HTR-8/SVneo (cell line): ENCODE data around the gene RUBCNL.
"Not testable (repeated sequence)": the region's sequence is repeated elsewhere in the genome, so short reads cannot be mapped to it uniquely, and the experiment has no call there.

Experiments
- DNase-seq: peaks from one replicate; pipeline ENCODE4 v3.0.0; 2011; ENCODE audit warnings: low spot score, mixed read lengths; ENCODE audit not compliant: insufficient read length
- FAIRE-seq: peaks from 2 replicates; lab custom pipeline; 2011; peaks lifted over from hg19 to GRCh38; lab: Jason Lieb, UNC

The RUBCNL gene

GRCh38 chr13:46387064-46387851 lies at the start of gene RUBCNL:
RUBCNL (minus strand) TSS chr13:46387252; CDS start chr13:46372475, 14,777 bp downstream.
- DNase-seq (peak; percentile 33), FAIRE-seq (no peak)

- not testable (repeated sequence) for FAIRE-seq, DNase-seq
These were observed 42.5 kb upstream of the RUBCNL start for GRCh38 chr13:46429558-46429957.

GRCh38 chr13:46405457-46405856 lies 18.4 kb upstream of the RUBCNL start:
- FAIRE-seq (no peak), DNase-seq (no peak)

GRCh38 chr13:46404733-46405100 lies 17.7 kb upstream of the RUBCNL start:
- no peak for DNase-seq
- FAIRE-seq, result no peak

- DNase-seq (no peak), FAIRE-seq (no peak)
These were observed 17.0 kb upstream of the RUBCNL start for GRCh38 chr13:46403851-46404732.

- no peak for FAIRE-seq
These were observed 15.1 kb upstream of the RUBCNL start for GRCh38 chr13:46402178-46402577.

GRCh38 chr13:46401432-46401831 lies 14.4 kb upstream of the RUBCNL start:
- FAIRE-seq (no peak), DNase-seq (no peak)

More at GRCh38 chr13:46402178-46402577, 15.1 kb upstream of the RUBCNL start:
- DNase-seq, result no peak

GRCh38 chr13:46396341-46396740 lies 9.3 kb upstream of the RUBCNL start:
- no peak for FAIRE-seq

GRCh38 chr13:46392967-46393366 lies 5.9 kb upstream of the RUBCNL start:
- DNase-seq (no peak), FAIRE-seq (no peak)

More at GRCh38 chr13:46396341-46396740, 9.3 kb upstream of the RUBCNL start:
- DNase-seq, result no peak

- no peak for DNase-seq
- FAIRE-seq, result no peak
These were observed 2.7 kb upstream of the RUBCNL start for GRCh38 chr13:46389457-46390451.

- DNase-seq, result no peak
- no peak for FAIRE-seq
These were observed 1.8 kb upstream of the RUBCNL start for GRCh38 chr13:46388846-46389245.

GRCh38 chr13:46388308-46388707 lies 1.3 kb upstream of the RUBCNL start:
- DNase-seq (no peak), FAIRE-seq (no peak)

GRCh38 chr13:46386392-46387063 lies 524 bp downstream of the RUBCNL start:
- DNase-seq (no peak), FAIRE-seq (no peak)

- FAIRE-seq, result no peak
These were observed 1.1 kb downstream of the RUBCNL start for GRCh38 chr13:46385946-46386345.

GRCh38 chr13:46383383-46383782 lies 3.7 kb downstream of the RUBCNL start:
- no peak for FAIRE-seq
- no peak for DNase-seq

More at GRCh38 chr13:46385946-46386345, 1.1 kb downstream of the RUBCNL start:
- DNase-seq, result no peak

- FAIRE-seq, result no peak
- no peak for DNase-seq
These were observed 4.8 kb downstream of the RUBCNL start for GRCh38 chr13:46382224-46382623.

GRCh38 chr13:46380242-46380641 lies 6.8 kb downstream of the RUBCNL start:
- FAIRE-seq, result no peak
- DNase-seq, result no peak

- FAIRE-seq (no peak), DNase-seq (no peak)
These were observed 7.4 kb downstream of the RUBCNL start for GRCh38 chr13:46379611-46380010.

GRCh38 chr13:46378411-46378810 lies 8.6 kb downstream of the RUBCNL start:
- no peak for FAIRE-seq
- no peak for DNase-seq
